Measurements from ENCODE around the gene SOHLH1.

The SOHLH1 gene

DNA sequence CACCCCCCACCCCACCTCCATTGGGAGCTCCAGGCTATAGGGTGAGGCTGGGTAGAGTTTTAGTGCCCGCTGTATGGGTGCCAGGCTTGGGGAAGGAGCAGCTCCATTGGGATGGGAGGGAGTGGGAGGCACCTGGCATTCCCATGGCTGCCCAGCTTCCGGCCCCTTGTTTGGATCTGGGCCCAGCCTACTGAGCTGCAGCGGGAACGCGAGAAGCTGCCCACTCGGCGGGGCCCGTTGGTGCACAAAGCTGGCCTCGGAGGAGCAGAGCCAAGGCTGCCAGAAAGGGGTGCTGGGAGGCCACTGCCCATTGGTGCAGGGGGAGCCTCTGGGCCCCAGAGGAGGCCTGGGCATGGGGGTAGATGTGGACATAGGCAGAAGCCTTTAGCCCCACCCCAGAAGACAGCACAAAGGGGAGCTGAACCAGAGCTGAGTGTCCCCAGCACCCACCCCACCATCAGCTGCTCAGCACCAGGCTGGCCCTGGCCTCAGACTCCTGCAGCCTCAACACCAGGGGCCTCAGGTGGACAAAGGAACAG lies 31.7 kb downstream of the SOHLH1 start:
- Histone ChIP-seq H3K4me3 (ENCODE audit: insufficient read length, low read depth) (no peak overlapping the region), H3K9ac (ENCODE audit: insufficient read length, low read depth) (no peak overlapping the region), H3K9me3 (ENCODE audit: insufficient read depth, low read length) (peaks cover 10% of the 10 kb centered on the region; the same call in 1 of the 2 replicates), H3K27me3 (ENCODE audit: insufficient read depth, insufficient read length) (no peaks in the 10 kb centered on the region), H3K4me1 (ENCODE audit: insufficient read depth, insufficient read length) (peaks cover 9% of the 10 kb centered on the region), H3K36me3 (ENCODE audit: insufficient read depth, insufficient read length, low read length) (no peaks in the 10 kb centered on the region)
- DNase-seq (ENCODE audit: low read depth, low spot score): no peak
- no peak for TF ChIP-seq SUZ12 (IDR thresholded peaks at IDR 0.05; ENCODE audit: extremely low read depth, insufficient read depth, insufficient read length)
- TF ChIP-seq ZNF274 (IDR thresholded peaks at IDR 0.05; ENCODE audit: low read depth, low read length): no peak
- TF ChIP-seq YY1 (IDR thresholded peaks at IDR 0.05; ENCODE audit: insufficient read depth, insufficient read length): no peak

DNA sequence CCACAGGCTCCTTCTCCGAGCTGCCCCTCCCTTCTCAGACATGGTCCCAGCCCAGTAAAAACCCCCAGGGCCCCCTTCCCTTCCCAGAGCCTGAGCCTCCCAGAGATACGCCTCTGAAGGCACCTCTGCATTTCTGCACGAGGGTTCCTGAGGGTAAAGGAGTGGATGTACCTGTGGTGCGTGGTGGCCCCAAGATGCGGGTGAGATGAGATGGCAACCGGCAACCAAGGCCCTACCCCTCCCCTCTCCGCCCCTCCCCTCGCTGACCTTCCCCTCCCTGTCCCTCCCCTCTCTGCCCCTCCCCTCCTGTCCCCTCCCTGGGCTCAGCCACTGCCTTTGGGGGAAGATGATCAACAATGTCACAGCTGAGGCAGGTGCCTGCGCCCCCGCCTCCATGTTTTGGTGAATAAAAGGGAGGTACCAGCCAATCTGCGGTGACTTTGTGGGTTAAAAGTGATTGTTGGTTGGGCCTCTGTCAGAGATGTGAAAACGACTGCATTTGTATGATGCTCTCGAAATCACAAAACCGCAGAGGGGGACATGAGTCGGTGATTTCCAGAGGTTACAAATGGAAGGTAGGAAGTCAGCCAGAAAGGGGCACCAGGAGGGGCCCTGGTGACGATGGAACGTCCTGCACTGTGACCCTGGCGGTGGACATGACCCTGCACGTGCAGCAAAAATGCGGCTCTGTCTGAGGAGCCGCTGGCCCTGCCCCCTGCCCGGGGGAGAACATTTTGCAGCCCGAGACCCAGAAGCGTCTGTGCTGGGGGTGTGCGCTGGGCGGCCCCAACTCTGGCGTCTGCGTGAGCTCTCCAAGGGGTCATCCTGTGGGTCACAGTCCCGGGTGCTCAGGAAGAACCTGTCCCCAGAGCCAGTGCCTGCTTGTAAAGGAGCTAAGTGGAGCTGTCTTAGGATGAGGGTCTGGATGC lies 32.5 kb downstream of the SOHLH1 start:
- no peaks in the 10 kb centered on the region for H3K36me3 ChIP-seq (ENCODE audit: insufficient read depth, insufficient read length, low read length)
- no peak for TF ChIP-seq ZNF274 (IDR thresholded peaks at IDR 0.05; ENCODE audit: low read depth, low read length)
- no peak for TF ChIP-seq SUZ12 (IDR thresholded peaks at IDR 0.05; ENCODE audit: extremely low read depth, insufficient read depth, insufficient read length)
- no peak for TF ChIP-seq YY1 (IDR thresholded peaks at IDR 0.05; ENCODE audit: insufficient read depth, insufficient read length)
- H3K9ac ChIP-seq (ENCODE audit: insufficient read length, low read depth): no peak overlapping the region
- H3K9me3 ChIP-seq (ENCODE audit: insufficient read depth, low read length): peaks cover 10% of the 10 kb centered on the region; the same call in 1 of the 2 replicates
- no peak overlapping the region for H3K4me3 ChIP-seq (ENCODE audit: insufficient read length, low read depth)
- DNase-seq (ENCODE audit: low read depth, low spot score): no peak
- H3K27me3 ChIP-seq (ENCODE audit: insufficient read depth, insufficient read length): no peaks in the 10 kb centered on the region
- H3K4me1 ChIP-seq (ENCODE audit: insufficient read depth, insufficient read length): peaks cover 9% of the 10 kb centered on the region

DNA sequence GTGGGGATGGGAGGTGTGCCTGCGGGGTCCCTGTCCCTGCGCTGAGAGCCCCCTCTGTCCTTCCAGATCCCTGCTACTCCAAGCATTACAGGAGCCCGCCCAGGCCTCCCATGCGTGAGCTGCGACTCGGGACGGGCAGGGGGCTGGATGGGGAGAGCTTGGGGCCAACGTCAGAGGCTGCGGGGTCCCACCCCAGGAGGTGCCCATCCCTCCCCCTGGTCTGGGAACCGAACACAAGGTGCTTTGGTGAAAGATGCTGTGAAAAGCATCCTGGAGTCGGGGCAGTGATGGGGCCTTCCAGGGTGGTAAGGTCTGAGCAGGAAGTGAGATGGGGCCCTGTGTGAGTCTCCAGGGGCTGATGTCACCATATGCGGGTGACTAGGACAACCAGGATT lies 33.5 kb downstream of the SOHLH1 start:
- Histone ChIP-seq H3K27me3 (ENCODE audit: insufficient read depth, insufficient read length) (no peaks in the 10 kb centered on the region), H3K4me3 (ENCODE audit: insufficient read length, low read depth) (no peak overlapping the region), H3K36me3 (ENCODE audit: insufficient read depth, insufficient read length, low read length) (no peaks in the 10 kb centered on the region), H3K4me1 (ENCODE audit: insufficient read depth, insufficient read length) (peaks cover 4% of the 10 kb centered on the region), H3K9ac (ENCODE audit: insufficient read length, low read depth) (no peak overlapping the region), H3K9me3 (ENCODE audit: insufficient read depth, low read length) (peaks cover 10% of the 10 kb centered on the region; the same call in 1 of the 2 replicates)
- DNase-seq (ENCODE audit: low read depth, low spot score): no peak
- TF ChIP-seq SUZ12 (IDR thresholded peaks at IDR 0.05; ENCODE audit: extremely low read depth, insufficient read depth, insufficient read length) (no peak), YY1 (IDR thresholded peaks at IDR 0.05; ENCODE audit: insufficient read depth, insufficient read length) (no peak), ZNF274 (IDR thresholded peaks at IDR 0.05; ENCODE audit: low read depth, low read length) (no peak)

DNA sequence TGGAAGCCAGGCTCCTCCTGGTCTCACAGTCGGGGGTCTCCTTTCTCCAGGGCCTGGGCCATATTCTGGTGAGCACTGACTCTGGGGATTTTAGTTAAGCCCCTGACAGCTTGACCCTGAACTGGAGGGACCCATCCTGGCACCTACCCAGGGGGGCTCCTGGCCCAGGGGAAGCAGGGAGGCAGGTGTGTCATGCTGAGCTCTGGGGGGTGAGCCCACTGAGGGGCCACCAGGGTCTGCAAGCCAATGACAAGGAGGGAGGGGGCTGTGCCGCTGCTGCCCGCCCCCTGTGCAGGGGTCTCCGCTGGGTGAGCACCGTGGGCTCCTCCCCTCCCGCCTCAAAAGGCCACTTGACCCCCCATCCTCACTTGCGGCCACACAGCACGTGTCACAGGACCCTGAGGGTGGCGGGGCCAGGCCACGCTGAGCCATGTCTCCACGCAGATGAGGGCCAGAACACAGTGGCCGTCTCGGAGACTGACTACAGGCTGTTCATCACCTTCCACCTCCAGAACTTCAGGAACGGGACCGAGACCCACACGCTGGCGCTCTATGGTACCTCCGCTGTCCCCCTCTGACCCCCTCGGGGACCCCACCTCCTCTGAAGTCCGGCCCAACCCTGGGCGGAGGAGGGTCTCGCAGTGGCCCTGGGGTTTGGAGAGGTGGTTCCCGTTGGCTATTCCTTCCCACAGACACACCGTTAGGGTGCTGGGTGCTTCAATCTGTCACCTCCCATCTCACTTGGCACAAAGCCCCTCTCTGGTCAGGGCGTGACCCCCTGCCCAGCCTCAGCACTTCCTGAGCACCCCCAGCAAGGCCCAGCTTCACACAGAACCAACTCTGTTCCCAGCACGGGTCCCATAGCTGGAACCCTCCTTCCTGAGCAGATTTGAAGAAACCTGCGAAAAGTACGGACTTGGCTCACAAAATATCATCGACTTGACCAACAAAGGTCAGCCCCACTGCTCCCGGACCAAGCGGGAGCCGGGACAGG lies 34.2 kb downstream of the SOHLH1 start:
- peaks cover 10% of the 10 kb centered on the region; the same call in 1 of the 2 replicates for H3K9me3 ChIP-seq (ENCODE audit: insufficient read depth, low read length)

DNA sequence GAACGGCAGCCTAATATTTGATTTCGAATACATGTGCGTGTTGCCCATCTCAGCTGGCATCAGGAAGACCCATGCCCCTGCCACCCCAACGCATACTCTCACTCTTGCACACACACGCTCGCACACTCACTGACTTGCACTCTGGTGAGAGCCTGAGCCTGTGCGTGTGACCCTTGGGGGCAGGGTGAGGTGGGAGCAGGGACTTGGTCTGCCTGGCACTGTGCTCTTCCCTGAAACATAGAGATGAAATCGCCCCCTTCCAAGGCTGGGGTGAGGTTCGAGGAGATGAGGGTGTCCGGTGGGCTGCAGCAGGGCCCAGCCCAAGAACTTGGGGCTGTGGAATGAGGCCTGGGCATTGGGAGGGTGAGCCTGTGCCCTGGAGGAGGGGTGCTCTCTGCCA lies 35.0 kb downstream of the SOHLH1 start:
- no peaks in the 10 kb centered on the region for H3K27me3 ChIP-seq (ENCODE audit: insufficient read depth, insufficient read length)
- no peak overlapping the region for H3K9ac ChIP-seq (ENCODE audit: insufficient read length, low read depth)
- peaks cover 4% of the 10 kb centered on the region for H3K4me1 ChIP-seq (ENCODE audit: insufficient read depth, insufficient read length)
- no peak overlapping the region for H3K4me3 ChIP-seq (ENCODE audit: insufficient read length, low read depth)
- TF ChIP-seq YY1 (IDR thresholded peaks at IDR 0.05; ENCODE audit: insufficient read depth, insufficient read length) (no peak), ZNF274 (IDR thresholded peaks at IDR 0.05; ENCODE audit: low read depth, low read length) (no peak), SUZ12 (IDR thresholded peaks at IDR 0.05; ENCODE audit: extremely low read depth, insufficient read depth, insufficient read length) (no peak)
- H3K9me3 ChIP-seq (ENCODE audit: insufficient read depth, low read length): peaks cover 2% of the 10 kb centered on the region; the same call in 1 of the 2 replicates
- no peaks in the 10 kb centered on the region for H3K36me3 ChIP-seq (ENCODE audit: insufficient read depth, insufficient read length, low read length)
- DNase-seq (ENCODE audit: low read depth, low spot score): no peak

More for the DNA sequence above, 34.2 kb downstream of the SOHLH1 start:
- DNase-seq (ENCODE audit: low read depth, low spot score): no peak
- TF ChIP-seq YY1 (IDR thresholded peaks at IDR 0.05; ENCODE audit: insufficient read depth, insufficient read length): no peak
- TF ChIP-seq SUZ12 (IDR thresholded peaks at IDR 0.05; ENCODE audit: extremely low read depth, insufficient read depth, insufficient read length): no peak
- TF ChIP-seq ZNF274 (IDR thresholded peaks at IDR 0.05; ENCODE audit: low read depth, low read length): no peak
- no peaks in the 10 kb centered on the region for H3K36me3 ChIP-seq (ENCODE audit: insufficient read depth, insufficient read length, low read length)
- H3K4me1 ChIP-seq (ENCODE audit: insufficient read depth, insufficient read length): peaks cover 4% of the 10 kb centered on the region
- no peak overlapping the region for H3K4me3 ChIP-seq (ENCODE audit: insufficient read length, low read depth)
- no peaks in the 10 kb centered on the region for H3K27me3 ChIP-seq (ENCODE audit: insufficient read depth, insufficient read length)
- no peak overlapping the region for H3K9ac ChIP-seq (ENCODE audit: insufficient read length, low read depth)

DNA sequence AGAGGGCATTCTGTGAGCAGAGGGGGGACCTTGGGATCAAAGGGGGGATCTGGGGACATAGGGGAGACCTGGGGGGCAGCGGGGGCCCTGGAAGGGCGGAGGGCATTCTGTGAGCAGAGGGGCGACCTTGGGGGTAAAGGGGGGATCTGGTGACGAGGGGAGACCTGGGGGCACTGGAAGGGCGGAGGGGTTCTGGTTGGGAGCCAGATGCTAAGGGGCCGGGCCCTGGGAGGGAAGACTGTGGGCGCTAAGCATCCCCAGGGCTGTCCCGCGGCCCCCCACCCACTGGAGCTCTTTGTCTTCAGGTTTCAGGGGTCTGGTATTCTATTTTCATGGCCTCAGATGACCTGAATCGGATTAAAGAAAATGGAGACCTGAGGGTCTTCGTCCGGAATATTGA lies 35.4 kb downstream of the SOHLH1 start:
- no peak for TF ChIP-seq SUZ12 (IDR thresholded peaks at IDR 0.05; ENCODE audit: extremely low read depth, insufficient read depth, insufficient read length)
- TF ChIP-seq YY1 (IDR thresholded peaks at IDR 0.05; ENCODE audit: insufficient read depth, insufficient read length): no peak
- no peak for TF ChIP-seq ZNF274 (IDR thresholded peaks at IDR 0.05; ENCODE audit: low read depth, low read length)
- Histone ChIP-seq H3K4me3 (ENCODE audit: insufficient read length, low read depth) (no peak overlapping the region), H3K4me1 (ENCODE audit: insufficient read depth, insufficient read length) (peaks cover 4% of the 10 kb centered on the region), H3K9me3 (ENCODE audit: insufficient read depth, low read length) (no peaks in the 10 kb centered on the region; the same call in 1 of the 2 replicates), H3K27me3 (ENCODE audit: insufficient read depth, insufficient read length) (no peaks in the 10 kb centered on the region), H3K36me3 (ENCODE audit: insufficient read depth, insufficient read length, low read length) (no peaks in the 10 kb centered on the region), H3K9ac (ENCODE audit: insufficient read length, low read depth) (no peak overlapping the region)
- no peak for DNase-seq (ENCODE audit: low read depth, low spot score)

Data from NT2/D1 (cell line).